Body of pancreas (tissue), 4 donors: ENCODE measurements around the gene SLC6A11.

ENCODE experiments used
- CTCF ChIP-seq, 7 experiments: fragments of 450-650 bp in 4 of 7; fragments of 200-600 bp in 3 of 7; sonication (generic) in 3 of 7; IDR thresholded peaks; one replicate each; pipeline ENCODE4 v1.5.1; 2016 to 2019; ENCODE audit warnings: antibody characterized with exemption in 7 of 7
- POLR2A ChIP-seq, 3 donors: fragments of 450-650 bp; IDR thresholded peaks; one replicate each; pipeline ENCODE4 v1.6.1; 2016; ENCODE audit warnings: antibody characterized with exemption in 3 of 3, mild to moderate bottlenecking in 2 of 3

- TF ChIP-seq CTCF (IDR thresholded peaks at IDR 0.05): no peak
- TF ChIP-seq POLR2A (IDR thresholded peaks at IDR 0.05): no peak
Measured at GRCh38 chr3:10926256-10926810, 110.3 kb downstream of the SLC6A11 start.
